ENCODE data around the gene DDR1.
A peak's percentile ranks its signal among the peaks of the same experiment; 100 is the strongest.
"Not testable (repeated sequence)": the region's sequence is repeated elsewhere in the genome, so short reads cannot be mapped to it uniquely, and the experiment has no call there.

Gene DDR1

GRCh38 chr6:30870546-30870945 lies 13.8 kb upstream of the DDR1 start:
- TF ChIP-seq CTCF (IDR thresholded peaks at IDR 0.05; ENCODE audit: low read depth, low read length, missing control alignments) = no peak
- in situ Hi-C loops (cut with HindIII; ENCODE audit: low pct_ligation_motif_present, low sequenced_read_pairs) = no loop called here
- Histone ChIP-seq H3K27me3 (replicated peaks) (no peaks in the 10 kb centered on the region), H3K36me3 (replicated peaks) (no peaks in the 10 kb centered on the region), H3K4me3 (ENCODE audit: low read depth, low read length) (no peak overlapping the region), H3K27ac (no peak overlapping the region)
- DNase-seq = no peak

GRCh38 chr6:30871592-30872183 lies 12.6 kb upstream of the DDR1 start:
- H3K27ac ChIP-seq = no peak overlapping the region
- in situ Hi-C loops (cut with HindIII; ENCODE audit: low pct_ligation_motif_present, low sequenced_read_pairs) = no loop called here
- DNase-seq = no peak
- no peaks in the 10 kb centered on the region for H3K36me3 ChIP-seq (replicated peaks)
- H3K27me3 ChIP-seq (replicated peaks) = no peaks in the 10 kb centered on the region
- no peak overlapping the region for H3K4me3 ChIP-seq (ENCODE audit: low read depth, low read length)
- TF ChIP-seq CTCF (IDR thresholded peaks at IDR 0.05; ENCODE audit: low read depth, low read length, missing control alignments) = no peak

GRCh38 chr6:30873137-30873640 lies 11.1 kb upstream of the DDR1 start:
- in situ Hi-C loops (cut with HindIII; ENCODE audit: low pct_ligation_motif_present, low sequenced_read_pairs) = no loop called here
- Histone ChIP-seq H3K27me3 (replicated peaks) (no peaks in the 10 kb centered on the region), H3K36me3 (replicated peaks) (no peaks in the 10 kb centered on the region), H3K27ac (no peak overlapping the region), H3K4me3 (ENCODE audit: low read depth, low read length) (no peak overlapping the region)
- TF ChIP-seq CTCF (IDR thresholded peaks at IDR 0.05; ENCODE audit: low read depth, low read length, missing control alignments) = no peak
- DNase-seq = no peak

- in situ Hi-C loops (cut with HindIII; ENCODE audit: low pct_ligation_motif_present, low sequenced_read_pairs); H3K27ac ChIP-seq; H3K36me3 ChIP-seq (replicated peaks): not testable (repeated sequence)
Measured at GRCh38 chr6:30873795-30874194, 10.5 kb upstream of the DDR1 start.

GRCh38 chr6:30875244-30876038 lies 8.9 kb upstream of the DDR1 start:
- no peak for DNase-seq
- in situ Hi-C loops (cut with HindIII; ENCODE audit: low pct_ligation_motif_present, low sequenced_read_pairs) = no loop called here
- TF ChIP-seq CTCF (IDR thresholded peaks at IDR 0.05; ENCODE audit: low read depth, low read length, missing control alignments) = no peak
- Histone ChIP-seq H3K27ac (no peak overlapping the region), H3K4me3 (ENCODE audit: low read depth, low read length) (no peak overlapping the region), H3K27me3 (replicated peaks) (no peaks in the 10 kb centered on the region), H3K36me3 (replicated peaks) (no peaks in the 10 kb centered on the region)

More at GRCh38 chr6:30873795-30874194, 10.5 kb upstream of the DDR1 start:
- not testable (repeated sequence) for DNase-seq; H3K27me3 ChIP-seq (replicated peaks); H3K4me3 ChIP-seq (ENCODE audit: low read depth, low read length)

GRCh38 chr6:30876039-30876730 lies 8.1 kb upstream of the DDR1 start:
- H3K27ac ChIP-seq = no peak overlapping the region
- DNase-seq = peak; percentile 71

More at GRCh38 chr6:30876039-30876730, 8.1 kb upstream of the DDR1 start:
- no peak overlapping the region for H3K4me3 ChIP-seq (ENCODE audit: low read depth, low read length)
- in situ Hi-C loops (cut with HindIII; ENCODE audit: low pct_ligation_motif_present, low sequenced_read_pairs) = no loop called here
- H3K36me3 ChIP-seq (replicated peaks) = no peaks in the 10 kb centered on the region
- no peaks in the 10 kb centered on the region for H3K27me3 ChIP-seq (replicated peaks)
- no peak for TF ChIP-seq CTCF (IDR thresholded peaks at IDR 0.05; ENCODE audit: low read depth, low read length, missing control alignments)

All from brain microvascular endothelial cell (primary cell).